WI38 (cell line): ENCODE measurements around the gene CACNA1G.

ENCODE experiments used
- H3K4me3 ChIP-seq: 2 replicates; pipeline ENCODE4 v1.5.1; 2011; ENCODE audit warnings: low read depth, mild to moderate bottlenecking, control low read depth, low read length
- TF ChIP-seq, protein P1 (sequence below): IDR thresholded peaks from 2 replicates; pipeline ENCODE4 v1.5.1; 2012; ENCODE audit warnings: low read depth, mild to moderate bottlenecking, control low read depth, low read length

The CACNA1G gene

DNA sequence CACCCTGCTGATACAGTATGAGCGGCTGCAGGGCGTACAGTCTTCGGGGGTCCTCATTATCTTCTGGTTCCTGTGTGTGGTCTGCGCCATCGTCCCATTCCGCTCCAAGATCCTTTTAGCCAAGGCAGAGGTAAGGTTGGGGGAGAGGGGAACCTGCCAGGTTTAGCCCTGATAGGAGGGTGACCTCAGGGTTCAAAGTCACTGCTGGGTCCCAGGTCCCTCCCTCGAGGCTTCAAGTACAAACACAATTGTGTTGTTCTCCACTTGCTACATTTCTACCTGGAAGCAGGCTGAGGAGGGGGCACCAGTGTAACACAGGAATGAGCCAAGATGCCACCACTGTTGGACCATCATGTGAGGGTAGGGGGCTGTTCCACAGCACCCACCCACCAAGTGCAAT, 96.5 kb downstream of the CACNA1G start:
- no peak overlapping the region for H3K4me3 ChIP-seq
- TF ChIP-seq, protein P1, sequence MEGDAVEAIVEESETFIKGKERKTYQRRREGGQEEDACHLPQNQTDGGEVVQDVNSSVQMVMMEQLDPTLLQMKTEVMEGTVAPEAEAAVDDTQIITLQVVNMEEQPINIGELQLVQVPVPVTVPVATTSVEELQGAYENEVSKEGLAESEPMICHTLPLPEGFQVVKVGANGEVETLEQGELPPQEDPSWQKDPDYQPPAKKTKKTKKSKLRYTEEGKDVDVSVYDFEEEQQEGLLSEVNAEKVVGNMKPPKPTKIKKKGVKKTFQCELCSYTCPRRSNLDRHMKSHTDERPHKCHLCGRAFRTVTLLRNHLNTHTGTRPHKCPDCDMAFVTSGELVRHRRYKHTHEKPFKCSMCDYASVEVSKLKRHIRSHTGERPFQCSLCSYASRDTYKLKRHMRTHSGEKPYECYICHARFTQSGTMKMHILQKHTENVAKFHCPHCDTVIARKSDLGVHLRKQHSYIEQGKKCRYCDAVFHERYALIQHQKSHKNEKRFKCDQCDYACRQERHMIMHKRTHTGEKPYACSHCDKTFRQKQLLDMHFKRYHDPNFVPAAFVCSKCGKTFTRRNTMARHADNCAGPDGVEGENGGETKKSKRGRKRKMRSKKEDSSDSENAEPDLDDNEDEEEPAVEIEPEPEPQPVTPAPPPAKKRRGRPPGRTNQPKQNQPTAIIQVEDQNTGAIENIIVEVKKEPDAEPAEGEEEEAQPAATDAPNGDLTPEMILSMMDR: no peak

DNA sequence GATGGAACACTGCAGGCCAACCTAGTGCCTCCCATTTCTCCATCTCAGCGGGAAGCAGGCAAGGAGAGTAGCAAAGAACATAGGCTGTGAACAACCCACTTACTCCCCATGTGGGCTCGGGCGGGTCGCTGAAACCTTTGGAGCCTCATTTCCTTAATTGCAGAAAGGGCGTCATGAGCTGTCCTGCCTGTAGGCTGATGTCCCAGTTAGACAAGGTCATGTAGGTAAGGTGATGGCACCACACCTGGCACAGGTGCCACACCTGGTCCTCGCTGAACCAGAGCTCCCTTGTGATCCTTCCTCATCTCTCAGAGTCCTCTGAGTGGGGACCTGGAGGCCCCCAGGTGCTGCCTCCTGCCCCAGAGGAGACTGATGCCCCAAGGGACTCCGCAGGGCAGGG, 97.1 kb downstream of the CACNA1G start:
- TF ChIP-seq, protein P1: no peak
- no peak overlapping the region for H3K4me3 ChIP-seq

DNA sequence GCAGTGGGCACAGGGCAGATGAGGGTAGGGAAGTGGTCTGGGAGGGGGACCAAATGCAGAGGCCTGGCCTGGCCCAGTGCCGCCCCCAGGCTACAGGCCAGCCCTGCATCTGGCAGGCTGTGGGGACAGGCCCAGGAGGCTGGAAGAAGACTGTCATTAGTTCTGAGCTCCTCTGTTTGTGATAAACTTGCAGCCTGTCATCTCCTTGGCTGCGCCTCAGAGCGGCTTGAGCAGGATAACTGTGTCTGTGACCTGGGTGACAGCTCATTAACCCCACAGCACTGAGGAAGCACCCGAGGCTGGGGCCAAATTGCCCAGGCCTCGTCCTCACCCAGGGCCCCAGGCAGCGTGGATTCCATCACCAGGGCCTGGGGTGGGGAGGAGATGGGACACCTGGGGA, 98.1 kb downstream of the CACNA1G start:
- H3K4me3 ChIP-seq: no peak overlapping the region
- TF ChIP-seq, protein P1: no peak

DNA sequence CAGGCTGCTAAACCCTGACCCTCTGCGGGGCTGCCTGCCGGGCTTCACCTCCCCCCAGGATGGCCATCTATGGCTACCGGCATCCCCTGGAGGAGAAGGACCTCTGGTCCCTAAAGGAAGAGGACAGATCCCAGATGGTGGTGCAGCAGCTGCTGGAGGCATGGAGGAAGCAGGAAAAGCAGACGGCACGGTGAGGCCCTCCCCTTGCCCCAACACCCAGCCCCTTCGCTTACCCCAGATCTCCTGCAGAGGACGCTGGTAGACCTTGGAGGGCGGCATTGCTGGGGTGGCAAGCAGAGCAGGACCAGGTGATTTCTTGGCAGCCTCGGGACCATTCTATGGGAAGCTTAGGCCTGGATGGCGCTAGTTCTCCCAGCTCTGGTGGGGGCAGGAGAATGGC, 98.7 kb downstream of the CACNA1G start:
- TF ChIP-seq, protein P1: no peak

DNA sequence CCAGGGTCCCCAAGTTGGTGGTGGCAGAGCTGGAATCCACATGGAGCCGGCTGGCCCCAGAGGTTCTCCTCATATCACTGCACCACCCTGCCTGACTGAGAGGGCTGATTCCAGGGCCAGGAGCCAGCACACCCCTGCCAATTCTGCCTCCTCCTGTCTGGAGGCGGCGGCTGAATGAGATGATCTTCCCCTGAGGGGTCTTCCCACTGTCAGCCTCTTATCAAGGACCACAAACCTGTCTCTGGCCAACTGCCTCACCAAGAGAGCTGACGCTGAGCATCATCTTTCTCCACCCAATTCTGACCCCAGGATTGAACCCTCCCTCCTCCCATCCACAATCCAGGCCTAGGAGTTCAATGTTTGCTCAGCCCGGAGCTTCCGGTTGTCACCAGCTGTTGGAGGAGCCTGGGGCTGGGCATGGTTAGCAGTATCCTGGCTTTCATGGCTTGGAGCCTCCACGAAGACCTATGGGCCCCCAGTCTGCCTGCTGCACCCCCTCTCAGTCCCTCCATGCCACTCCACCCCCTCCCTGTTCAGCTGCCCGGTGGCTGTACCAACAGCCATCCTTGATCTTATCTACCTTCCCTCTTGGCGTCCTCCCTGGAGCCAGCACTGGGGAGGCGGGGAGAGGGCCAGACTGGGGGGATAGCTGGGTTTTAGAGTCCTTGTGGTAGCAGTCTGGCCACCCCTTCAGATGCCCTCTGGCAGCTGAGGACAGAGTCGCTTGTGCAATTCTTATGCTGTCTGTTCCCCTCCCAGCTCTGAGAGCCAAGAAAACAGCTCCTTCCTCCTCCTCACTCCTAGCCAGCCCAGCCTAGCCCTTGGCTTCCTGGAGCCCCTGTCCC, 99.7 kb downstream of the CACNA1G start:
- H3K4me3 ChIP-seq: no peak overlapping the region
- TF ChIP-seq, protein P1: no peak

More for the DNA sequence above, 98.7 kb downstream of the CACNA1G start:
- H3K4me3 ChIP-seq: no peak overlapping the region

DNA sequence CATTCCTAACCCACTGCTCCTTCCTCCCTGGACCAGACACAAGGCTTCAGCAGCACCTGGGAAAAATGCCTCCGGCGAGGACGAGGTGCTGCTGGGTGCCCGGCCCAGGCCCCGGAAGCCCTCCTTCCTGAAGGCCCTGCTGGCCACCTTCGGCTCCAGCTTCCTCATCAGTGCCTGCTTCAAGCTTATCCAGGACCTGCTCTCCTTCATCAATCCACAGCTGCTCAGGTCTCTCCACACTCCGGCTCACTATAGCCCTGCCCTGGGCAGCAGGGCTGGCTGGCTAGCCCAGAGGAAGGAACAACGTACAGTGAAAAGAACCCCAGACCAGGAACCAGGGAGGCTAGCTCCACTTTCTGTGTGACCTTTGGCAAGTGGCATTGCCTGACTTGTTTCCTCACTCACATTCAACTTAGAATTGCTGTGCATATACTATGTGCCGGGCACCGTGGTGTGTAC, 100.4 kb downstream of the CACNA1G start:
- TF ChIP-seq, protein P1: no peak
- H3K4me3 ChIP-seq: no peak overlapping the region

DNA sequence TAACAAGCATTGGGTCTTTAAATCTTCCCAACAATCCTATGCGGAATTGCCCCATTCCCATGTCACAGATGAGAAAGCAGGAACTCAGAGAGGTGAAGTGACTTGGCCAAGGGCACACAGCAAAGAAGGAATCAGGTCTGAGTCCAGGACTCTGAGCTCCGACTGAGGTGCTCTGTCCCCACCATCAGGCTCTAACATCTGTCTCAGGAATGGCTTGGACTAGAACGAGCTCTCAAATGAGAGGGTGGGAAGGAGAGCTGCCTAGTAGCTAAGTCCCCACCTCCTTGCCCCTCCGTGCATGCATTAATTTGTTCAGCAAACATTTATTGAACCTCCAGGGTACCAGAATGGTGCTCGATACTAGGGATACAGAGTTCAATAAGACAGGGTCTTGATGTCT, 100.8 kb downstream of the CACNA1G start:
- no peak overlapping the region for H3K4me3 ChIP-seq
- TF ChIP-seq, protein P1: no peak
